ENCODE measurements around the gene MARK3. TPM values are rescaled to one million over a fixed set of nuclear protein-coding genes. Genes with fewer than 3 reads are reported as not detected.
A peak's percentile ranks its signal among the peaks of the same experiment; 100 is the strongest.
"Not testable (repeated sequence)": the region's sequence is repeated elsewhere in the genome, so short reads cannot be mapped to it uniquely, and the experiment has no call there.

Gene MARK3
- total RNA-seq, 2 donors from 2014 or later = 121 to 136 TPM

- ATAC-seq = no peak
- Mint-ChIP-seq H3K27me3 (peaks cover 8% of the 10 kb centered on the region), H3K27ac (no peak overlapping the region), H3K4me3 (no peak overlapping the region), H3K36me3 (ENCODE audit: low read depth) (peaks cover 5% of the 10 kb centered on the region), H3K4me1 (peaks cover 2% of the 10 kb centered on the region)
- no peaks in the 10 kb centered on the region for H3K9me3 ChIP-seq (ENCODE audit: control insufficient read depth, low read length, poor library complexity, severe bottlenecking)
- no peak for DNase-seq
Observed at GRCh38 chr14:103349982-103350381, 35.2 kb upstream of the MARK3 start.

GRCh38 chr14:103353362-103353761, 31.9 kb upstream of the MARK3 start:
- Mint-ChIP-seq H3K36me3 (ENCODE audit: low read depth) (peaks cover 5% of the 10 kb centered on the region), H3K27ac (no peak overlapping the region), H3K4me1 (peaks cover 8% of the 10 kb centered on the region), H3K27me3 (peaks cover 8% of the 10 kb centered on the region), H3K4me3 (no peak overlapping the region)
- H3K9me3 ChIP-seq (ENCODE audit: control insufficient read depth, low read length, poor library complexity, severe bottlenecking) = no peaks in the 10 kb centered on the region
- DNase-seq = no peak
- no peak for ATAC-seq

- Mint-ChIP-seq H3K27me3 (peaks cover 8% of the 10 kb centered on the region), H3K4me3 (no peak overlapping the region), H3K27ac (no peak overlapping the region), H3K36me3 (ENCODE audit: low read depth) (peaks cover 5% of the 10 kb centered on the region), H3K4me1 (peaks cover 8% of the 10 kb centered on the region)
- DNase-seq = no peak
- H3K9me3 ChIP-seq (ENCODE audit: control insufficient read depth, low read length, poor library complexity, severe bottlenecking) = no peaks in the 10 kb centered on the region
- ATAC-seq = no peak
Observed at GRCh38 chr14:103354141-103354540, 31.1 kb upstream of the MARK3 start.

DNA sequence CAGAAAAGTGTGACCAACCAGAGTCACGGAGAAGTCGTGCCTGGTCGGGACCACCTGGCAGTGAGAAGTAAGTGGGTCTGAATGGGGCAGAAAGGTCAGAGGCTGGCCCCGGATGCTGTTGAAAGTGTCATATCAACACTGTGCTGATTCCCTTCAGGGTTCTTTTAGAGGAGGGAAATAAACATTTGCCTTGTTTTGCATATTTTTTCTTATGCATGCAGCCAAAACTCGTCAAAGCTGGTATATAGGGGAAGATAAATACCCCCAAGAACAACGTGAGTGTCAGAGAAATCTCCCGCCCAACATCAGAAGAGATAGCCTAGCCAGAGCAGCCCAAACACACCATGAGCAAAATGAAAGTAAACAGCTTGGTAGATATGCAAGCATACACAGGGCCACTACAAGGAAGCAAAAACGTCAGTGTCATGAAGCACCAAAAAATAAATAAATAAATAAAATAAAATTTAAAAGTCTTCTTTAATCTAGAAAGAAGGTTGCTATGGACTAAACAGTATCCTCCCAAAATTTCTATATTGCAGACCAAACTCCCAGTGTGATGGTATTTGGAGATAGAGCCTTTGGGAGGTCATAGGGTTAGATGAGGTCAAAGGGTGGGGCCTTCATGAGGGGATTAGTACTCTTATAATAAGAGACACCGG, 29.1 kb upstream of the MARK3 start:
- Mint-ChIP-seq H3K27me3 (peaks cover 16% of the 10 kb centered on the region), H3K27ac (no peak overlapping the region), H3K36me3 (ENCODE audit: low read depth) (peaks cover 5% of the 10 kb centered on the region), H3K4me3 (peak overlapping the region; percentile 9), H3K4me1 (peaks cover 8% of the 10 kb centered on the region)
- no peaks in the 10 kb centered on the region for H3K9me3 ChIP-seq (ENCODE audit: control insufficient read depth, low read length, poor library complexity, severe bottlenecking)
- ATAC-seq (no peak), DNase-seq (no peak)

GRCh38 chr14:103357552-103357951, 27.7 kb upstream of the MARK3 start:
- not testable (repeated sequence) for H3K4me1 Mint-ChIP-seq; H3K27ac Mint-ChIP-seq; H3K4me3 Mint-ChIP-seq; H3K9me3 ChIP-seq (ENCODE audit: control insufficient read depth, low read length, poor library complexity, severe bottlenecking); ATAC-seq; DNase-seq; H3K36me3 Mint-ChIP-seq (ENCODE audit: low read depth)
- H3K27me3 Mint-ChIP-seq = peaks cover 10% of the 10 kb centered on the region

DNA sequence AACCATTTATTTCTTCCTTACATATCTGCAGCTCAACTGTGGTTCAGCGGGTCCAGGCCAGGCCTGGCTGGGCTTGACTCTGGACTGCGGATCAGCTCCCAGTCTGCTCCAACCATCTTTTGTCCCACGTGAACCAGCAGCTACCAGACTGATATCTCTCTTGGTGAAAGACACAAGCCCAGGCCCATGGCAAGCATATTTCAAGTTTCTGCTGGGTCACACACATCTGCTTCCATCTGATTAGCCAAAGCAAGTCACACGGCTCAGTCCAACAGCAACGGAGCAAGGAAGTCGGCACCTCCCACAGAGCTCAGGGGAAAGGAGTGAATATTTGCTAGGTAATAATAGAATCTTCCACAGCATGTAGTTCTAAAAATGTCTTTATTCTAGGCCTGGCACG, 24.7 kb upstream of the MARK3 start:
- Mint-ChIP-seq H3K27me3 (peaks cover 7% of the 10 kb centered on the region), H3K4me3 (no peak overlapping the region), H3K36me3 (ENCODE audit: low read depth) (peaks cover 5% of the 10 kb centered on the region), H3K4me1 (peaks cover 8% of the 10 kb centered on the region), H3K27ac (no peak overlapping the region)
- H3K9me3 ChIP-seq (ENCODE audit: control insufficient read depth, low read length, poor library complexity, severe bottlenecking) = peaks cover 3% of the 10 kb centered on the region
- DNase-seq (no peak), ATAC-seq (no peak)

GRCh38 chr14:103361867-103362266, 23.3 kb upstream of the MARK3 start:
- peaks cover 7% of the 10 kb centered on the region for H3K27me3 Mint-ChIP-seq
- no peak overlapping the region for H3K4me3 Mint-ChIP-seq
- DNase-seq = no peak
- ATAC-seq = peak; percentile 32
- peaks cover 3% of the 10 kb centered on the region for H3K9me3 ChIP-seq (ENCODE audit: control insufficient read depth, low read length, poor library complexity, severe bottlenecking)
- H3K36me3 Mint-ChIP-seq (ENCODE audit: low read depth) = peaks cover 5% of the 10 kb centered on the region
- no peak overlapping the region for H3K27ac Mint-ChIP-seq
- peaks cover 3% of the 10 kb centered on the region for H3K4me1 Mint-ChIP-seq

GRCh38 chr14:103362780-103363179, 22.4 kb upstream of the MARK3 start:
- no peak for DNase-seq
- no peak overlapping the region for H3K4me3 Mint-ChIP-seq
- peaks cover 7% of the 10 kb centered on the region for H3K27me3 Mint-ChIP-seq
- no peaks in the 10 kb centered on the region for H3K4me1 Mint-ChIP-seq
- no peak for ATAC-seq
- H3K9me3 ChIP-seq (ENCODE audit: control insufficient read depth, low read length, poor library complexity, severe bottlenecking) = peaks cover 3% of the 10 kb centered on the region
- peaks cover 5% of the 10 kb centered on the region for H3K36me3 Mint-ChIP-seq (ENCODE audit: low read depth)
- H3K27ac Mint-ChIP-seq = no peak overlapping the region

- H3K27me3 Mint-ChIP-seq = no peaks in the 10 kb centered on the region
- no peak overlapping the region for H3K27ac Mint-ChIP-seq
- no peak for ATAC-seq
- H3K4me3 Mint-ChIP-seq = no peak overlapping the region
- no peak for DNase-seq
- H3K9me3 ChIP-seq (ENCODE audit: control insufficient read depth, low read length, poor library complexity, severe bottlenecking) = peaks cover 1% of the 10 kb centered on the region
- H3K4me1 Mint-ChIP-seq = no peaks in the 10 kb centered on the region
- peaks cover 5% of the 10 kb centered on the region for H3K36me3 Mint-ChIP-seq (ENCODE audit: low read depth)
Observed at GRCh38 chr14:103366741-103367140, 18.5 kb upstream of the MARK3 start.

DNA sequence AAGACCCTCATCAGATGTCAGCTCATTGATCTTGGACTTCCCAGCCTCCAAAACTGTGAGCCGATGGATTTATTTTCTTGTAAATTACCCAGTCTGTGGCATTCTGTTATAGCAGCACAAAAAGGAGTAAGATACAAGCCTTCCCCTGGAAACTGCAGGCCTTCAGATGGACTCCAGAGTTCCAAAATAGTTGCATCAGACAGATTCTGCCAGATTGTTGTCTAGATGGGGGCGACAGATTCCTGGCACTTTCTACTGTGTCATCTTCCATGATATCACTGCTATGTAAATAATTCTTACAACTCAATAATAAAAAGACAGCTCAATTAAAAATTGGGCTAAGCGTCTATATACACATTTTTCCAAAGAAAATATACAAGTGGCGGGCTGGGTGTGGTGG, 17.2 kb upstream of the MARK3 start:
- ATAC-seq = no peak
- Mint-ChIP-seq H3K4me3 (no peak overlapping the region), H3K4me1 (no peaks in the 10 kb centered on the region)

DNA sequence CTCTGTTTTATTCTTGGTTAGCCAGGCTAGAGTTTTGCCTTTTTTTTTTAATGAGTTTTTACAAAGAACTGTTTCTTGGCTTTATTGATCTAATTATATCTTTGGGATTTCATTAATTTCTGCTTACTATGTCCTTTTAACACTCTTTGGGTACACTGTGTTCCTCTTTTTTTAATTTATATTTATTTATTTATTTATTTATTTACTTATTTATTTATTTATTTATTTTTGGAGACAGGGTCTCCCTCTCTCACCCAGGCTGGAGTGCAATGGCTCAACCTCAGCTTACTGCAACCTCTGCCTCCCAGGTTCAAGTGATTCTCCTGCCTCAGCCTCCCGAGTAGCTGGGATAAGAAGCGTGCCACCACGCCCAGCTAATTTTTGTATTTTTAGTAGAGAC, 15.1 kb upstream of the MARK3 start:
- ATAC-seq (no peak), DNase-seq (no peak)
- no peaks in the 10 kb centered on the region for H3K4me1 Mint-ChIP-seq
- no peaks in the 10 kb centered on the region for H3K9me3 ChIP-seq (ENCODE audit: control insufficient read depth, low read length, poor library complexity, severe bottlenecking)
- H3K27ac Mint-ChIP-seq = no peak overlapping the region
- no peak overlapping the region for H3K4me3 Mint-ChIP-seq
- peaks cover 2% of the 10 kb centered on the region for H3K36me3 Mint-ChIP-seq (ENCODE audit: low read depth)
- H3K27me3 Mint-ChIP-seq = peaks cover 12% of the 10 kb centered on the region

More for the DNA sequence above, 17.2 kb upstream of the MARK3 start:
- Mint-ChIP-seq H3K36me3 (ENCODE audit: low read depth) (peaks cover 5% of the 10 kb centered on the region), H3K27ac (no peak overlapping the region), H3K27me3 (no peaks in the 10 kb centered on the region)
- no peaks in the 10 kb centered on the region for H3K9me3 ChIP-seq (ENCODE audit: control insufficient read depth, low read length, poor library complexity, severe bottlenecking)
- DNase-seq = no peak

DNA sequence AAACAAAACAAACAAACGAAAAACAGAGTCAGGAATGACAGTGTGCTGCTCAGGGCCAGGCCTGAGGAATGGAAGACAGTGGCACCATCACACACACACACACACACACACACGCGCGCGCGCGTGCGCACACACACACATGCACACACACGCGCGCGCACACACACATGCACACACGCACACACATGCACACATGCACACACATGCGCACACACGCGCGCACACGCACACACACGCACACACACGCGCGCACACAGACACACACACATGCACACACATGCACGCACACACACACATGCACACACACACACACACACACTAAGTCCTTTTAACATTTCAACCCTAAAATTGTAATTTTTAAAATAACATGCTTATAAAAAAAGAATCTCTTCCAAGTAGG, 13.2 kb upstream of the MARK3 start:
- ATAC-seq (no peak), DNase-seq (no peak)
- Mint-ChIP-seq H3K36me3 (ENCODE audit: low read depth) (peaks cover 2% of the 10 kb centered on the region), H3K4me1 (no peaks in the 10 kb centered on the region), H3K27me3 (peaks cover 12% of the 10 kb centered on the region), H3K4me3 (no peak overlapping the region), H3K27ac (peak overlapping the region; percentile 56)
- no peaks in the 10 kb centered on the region for H3K9me3 ChIP-seq (ENCODE audit: control insufficient read depth, low read length, poor library complexity, severe bottlenecking)

DNA sequence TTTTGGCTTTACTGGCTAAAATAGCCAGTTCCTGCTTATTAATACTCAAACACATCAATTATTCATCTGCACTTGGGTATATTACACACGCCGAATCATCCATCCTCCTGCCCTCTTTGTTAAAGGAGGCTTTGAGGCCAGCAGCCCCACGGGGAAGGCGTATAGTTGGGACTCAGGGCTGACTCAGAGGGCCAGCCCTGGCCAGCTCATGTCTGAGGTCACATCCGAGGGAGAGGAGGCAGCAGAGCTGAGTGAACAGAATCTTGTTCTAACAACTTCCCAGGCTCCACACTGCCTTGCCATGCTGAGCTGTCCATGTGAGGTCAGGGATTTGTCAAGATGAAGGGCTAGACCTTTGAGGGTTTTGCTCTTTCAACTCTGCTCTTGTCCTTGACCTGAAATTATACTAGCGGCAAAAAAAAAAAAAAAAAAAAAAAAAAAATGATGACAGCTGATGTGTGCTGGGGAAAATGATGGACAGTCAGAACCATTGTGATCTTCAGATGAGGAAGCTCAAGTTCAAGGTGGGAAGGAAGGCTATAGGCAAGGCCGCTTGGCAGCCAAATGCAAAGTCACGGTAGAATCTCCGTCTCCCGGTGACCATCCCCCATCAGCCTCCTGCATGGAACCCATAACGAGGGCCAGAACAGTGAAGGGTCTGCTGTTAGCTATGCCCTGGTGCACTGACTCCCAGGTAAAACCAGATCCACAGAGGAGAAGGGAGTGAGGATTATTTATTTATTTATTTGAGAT, 12.5 kb upstream of the MARK3 start:
- Mint-ChIP-seq H3K4me3 (no peak overlapping the region), H3K36me3 (ENCODE audit: low read depth) (peaks cover 2% of the 10 kb centered on the region), H3K4me1 (no peaks in the 10 kb centered on the region), H3K27me3 (peaks cover 12% of the 10 kb centered on the region), H3K27ac (no peak overlapping the region)
- no peak for ATAC-seq
- no peaks in the 10 kb centered on the region for H3K9me3 ChIP-seq (ENCODE audit: control insufficient read depth, low read length, poor library complexity, severe bottlenecking)
- no peak for DNase-seq

GRCh38 chr14:103374121-103374520, 11.1 kb upstream of the MARK3 start:
- Mint-ChIP-seq H3K27me3 (peaks cover 12% of the 10 kb centered on the region), H3K4me3 (no peak overlapping the region), H3K4me1 (no peaks in the 10 kb centered on the region), H3K27ac (no peak overlapping the region), H3K36me3 (ENCODE audit: low read depth) (peaks cover 2% of the 10 kb centered on the region)
- ATAC-seq (no peak), DNase-seq (no peak)
- H3K9me3 ChIP-seq (ENCODE audit: control insufficient read depth, low read length, poor library complexity, severe bottlenecking) = no peaks in the 10 kb centered on the region

Measured in T-helper 17 cell (primary cell).